CD1c-positive myeloid dendritic cell (primary cell): Measurements from ENCODE around the gene BRME1.

Source experiments
- DNase-seq: peaks from one replicate; pipeline ENCODE4 v3.0.0-alpha.2; 2016; ENCODE audit errors: extremely low spot score

BRME1 gene

GRCh38 chr19:13905634-13906520 is at the start of gene BRME1, which contains the start of gene CC2D1A:
Gene BRME1 (minus strand): TSS chr19:13906117. CDS start chr19:13904892, 1,225 bp downstream.
Gene CC2D1A (plus strand): TSS chr19:13906201. CDS start chr19:13906442, 241 bp downstream.
- peak; percentile 95 for DNase-seq

GRCh38 chr19:13954185-13954584 is 48.3 kb upstream of the BRME1 start:
- no peak for DNase-seq

DNA sequence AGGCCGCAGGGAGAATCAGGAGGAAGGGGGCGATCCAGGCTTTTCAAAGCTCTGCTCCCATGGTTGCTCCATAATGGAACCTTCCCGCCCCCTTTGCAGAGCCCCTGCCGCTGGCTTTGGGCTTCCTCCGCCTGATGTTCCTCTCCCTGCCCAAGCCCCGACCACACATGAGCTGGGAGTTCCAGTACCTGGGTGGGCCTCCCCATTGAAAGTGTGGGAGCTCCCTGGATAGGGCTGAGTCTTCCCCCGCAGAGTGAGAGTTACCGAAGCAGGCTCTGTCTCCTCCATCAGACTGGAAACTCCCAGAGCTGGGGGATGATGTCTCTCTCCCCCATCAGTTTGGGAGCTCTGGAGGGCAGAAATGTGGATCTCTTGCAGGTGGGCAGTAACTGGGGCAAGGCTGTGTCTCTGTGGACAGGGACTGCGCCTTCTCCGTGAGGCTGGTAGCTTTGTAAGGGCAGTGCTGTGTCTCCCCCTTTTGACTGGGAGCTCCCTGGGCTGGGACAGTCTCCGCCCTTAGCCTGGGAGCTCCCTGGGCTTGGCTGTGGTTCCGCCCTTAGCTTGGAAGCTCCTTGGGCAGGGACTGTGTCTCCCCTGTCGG is 47.1 kb upstream of the BRME1 start:
- peak; percentile 27 for DNase-seq

DNA sequence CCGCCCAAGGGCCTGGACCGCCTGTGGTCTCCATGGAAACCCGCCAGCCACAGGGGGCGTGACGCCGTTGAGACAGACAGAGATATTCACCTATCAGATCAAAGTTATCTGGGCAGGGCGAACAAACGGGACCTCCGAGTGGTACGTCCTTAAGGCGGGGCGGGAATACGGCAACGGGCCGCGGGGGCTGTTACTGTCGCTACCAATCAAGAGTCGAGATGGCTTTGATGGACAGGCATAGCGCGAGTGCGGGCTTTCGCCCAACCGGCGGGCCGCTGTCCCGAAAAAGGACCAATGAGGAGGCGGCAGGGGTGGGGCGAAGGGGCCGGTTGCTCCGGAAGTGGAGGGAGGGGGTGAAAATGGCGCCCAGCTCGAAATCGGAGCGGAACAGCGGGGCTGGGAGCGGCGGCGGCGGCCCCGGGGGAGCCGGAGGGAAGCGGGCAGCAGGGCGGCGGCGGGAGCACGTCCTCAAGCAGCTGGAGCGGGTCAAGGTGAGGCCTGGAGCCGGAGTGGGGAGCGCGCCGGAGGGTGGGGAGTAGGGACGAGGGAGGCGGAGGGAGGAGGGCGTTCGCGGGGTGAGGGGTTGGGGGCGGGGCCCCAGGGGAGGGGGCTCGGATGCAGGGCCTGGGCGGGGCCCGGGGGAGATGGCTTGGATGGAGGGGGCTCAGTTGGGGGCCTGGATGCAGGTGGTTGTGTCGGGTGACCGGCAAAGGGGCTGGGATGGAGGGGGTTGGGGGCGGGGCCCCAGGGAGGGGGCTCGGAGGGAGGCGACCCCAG is 46.4 kb upstream of the BRME1 start, which contains the start of gene DCAF15:
TSS of gene DCAF15 (plus strand) at position 356 of the 777 bp plus-strand sequence. CDS start at position 360, 4 bp downstream.
- DNase-seq, result peak; percentile 99

DNA sequence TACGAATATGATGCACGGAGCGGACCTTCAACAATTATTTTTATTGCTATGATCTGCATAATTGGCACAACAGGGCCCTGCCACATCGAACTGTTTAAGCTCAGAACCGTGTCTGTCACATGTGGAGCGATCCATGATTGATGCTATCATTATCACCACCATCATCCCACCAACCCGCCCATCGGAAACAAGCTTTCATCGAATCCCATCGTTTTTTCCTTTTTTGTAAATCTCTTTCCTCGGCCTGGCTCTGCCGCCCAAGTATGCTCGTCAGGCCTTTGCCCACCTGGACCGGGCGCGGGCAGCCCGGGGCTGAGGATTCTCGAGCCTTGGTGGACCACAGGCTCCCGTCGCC is 45.9 kb upstream of the BRME1 start:
- no peak for DNase-seq

- DNase-seq, result no peak
Observed at GRCh38 chr19:13951043-13951442, 45.1 kb upstream of the BRME1 start.

DNA sequence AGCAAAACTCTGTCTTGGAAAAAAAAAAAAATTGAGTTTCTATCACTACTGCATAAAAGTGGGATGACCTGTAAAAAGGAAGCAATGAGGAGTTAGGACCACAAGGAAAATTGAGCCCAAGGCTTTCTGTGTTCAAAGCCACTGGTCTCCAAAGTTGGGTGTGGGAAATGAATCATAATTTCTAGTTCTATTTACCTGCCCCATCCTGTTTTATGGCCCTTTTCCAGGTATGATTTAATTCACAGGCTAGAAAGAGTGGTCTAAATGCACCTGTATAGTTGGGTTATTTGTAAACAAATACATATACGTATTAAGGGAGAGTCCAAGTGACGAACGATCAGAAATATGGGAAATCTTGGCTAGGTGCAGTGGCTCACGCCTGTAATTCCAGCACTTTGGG is 40.5 kb upstream of the BRME1 start:
- no peak for DNase-seq

DNA sequence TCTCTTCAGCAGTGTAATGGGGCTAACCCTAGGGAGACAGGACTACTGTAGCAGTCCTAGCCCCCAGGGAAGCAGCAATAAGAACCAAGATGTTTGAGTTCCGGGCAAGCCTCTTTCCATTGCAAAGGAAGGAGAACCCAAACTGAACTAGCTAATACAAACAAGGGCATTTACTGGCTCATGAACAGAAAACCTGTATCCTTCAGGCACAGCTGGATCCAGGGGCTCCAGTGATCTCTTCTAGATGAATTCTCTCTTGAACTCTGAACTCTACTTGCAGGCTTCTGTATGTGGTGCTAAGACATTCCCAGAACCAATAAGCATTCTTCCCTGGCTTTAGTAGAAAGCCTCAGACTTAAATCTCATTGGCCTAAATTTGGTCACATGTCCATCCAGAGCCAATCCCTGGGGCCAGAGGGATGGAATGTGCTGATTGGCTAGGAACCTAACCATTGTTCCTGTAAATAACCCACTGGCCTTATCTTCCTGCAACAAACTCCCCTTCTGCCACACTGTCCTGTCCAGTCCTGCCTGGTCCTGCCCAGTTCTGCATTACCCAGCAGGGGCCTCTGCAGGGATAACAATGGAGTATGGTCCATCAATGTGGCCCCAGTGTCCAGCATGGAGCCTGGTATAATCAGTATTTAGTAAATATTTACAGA is 36.2 kb upstream of the BRME1 start:
- peak; percentile 4 for DNase-seq

DNA sequence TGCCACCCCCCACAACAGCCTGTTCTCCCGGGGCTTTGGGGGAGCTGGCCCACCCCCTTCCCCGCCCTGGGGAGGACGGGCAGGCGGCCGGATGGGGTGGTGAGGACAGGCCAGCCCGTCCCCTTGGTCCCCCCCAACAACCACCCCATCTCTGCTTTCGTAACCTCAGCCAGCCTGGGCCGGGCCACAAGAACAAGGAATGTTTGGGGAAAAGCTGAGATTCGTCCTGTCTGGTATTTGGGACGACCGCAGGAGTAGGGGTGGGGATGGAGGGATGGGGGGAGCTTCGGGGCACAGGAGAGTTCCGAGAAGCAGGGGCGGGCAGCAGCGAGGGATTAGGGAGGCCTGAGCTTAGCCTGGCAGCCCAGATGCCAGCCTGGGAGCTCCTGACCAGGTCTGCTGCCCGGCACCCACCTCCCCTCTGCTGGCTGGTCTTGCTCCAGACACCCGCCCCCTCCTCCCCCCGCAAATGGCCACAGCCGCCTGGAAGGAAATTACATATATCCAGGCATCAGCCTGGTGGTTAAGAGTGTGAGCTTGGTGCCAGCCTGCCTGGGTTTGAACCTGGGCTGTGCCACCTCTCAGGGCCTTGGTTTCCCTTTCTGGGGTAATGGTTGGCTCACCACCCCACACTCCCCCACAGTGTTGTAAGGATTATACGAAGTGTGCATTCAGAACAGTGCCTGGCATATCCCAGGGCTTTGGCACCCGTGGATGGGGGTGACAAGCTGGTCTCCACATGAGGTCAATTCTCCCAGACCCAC is 32.6 kb upstream of the BRME1 start, which contains the start of gene PODNL1:
TSS of gene PODNL1 (minus strand) at position 117 of the 764 bp plus-strand sequence. CDS start 236 bp downstream, outside the sequence.
- DNase-seq, result no peak

GRCh38 chr19:13937479-13938300 is 31.8 kb upstream of the BRME1 start:
- no peak for DNase-seq

DNA sequence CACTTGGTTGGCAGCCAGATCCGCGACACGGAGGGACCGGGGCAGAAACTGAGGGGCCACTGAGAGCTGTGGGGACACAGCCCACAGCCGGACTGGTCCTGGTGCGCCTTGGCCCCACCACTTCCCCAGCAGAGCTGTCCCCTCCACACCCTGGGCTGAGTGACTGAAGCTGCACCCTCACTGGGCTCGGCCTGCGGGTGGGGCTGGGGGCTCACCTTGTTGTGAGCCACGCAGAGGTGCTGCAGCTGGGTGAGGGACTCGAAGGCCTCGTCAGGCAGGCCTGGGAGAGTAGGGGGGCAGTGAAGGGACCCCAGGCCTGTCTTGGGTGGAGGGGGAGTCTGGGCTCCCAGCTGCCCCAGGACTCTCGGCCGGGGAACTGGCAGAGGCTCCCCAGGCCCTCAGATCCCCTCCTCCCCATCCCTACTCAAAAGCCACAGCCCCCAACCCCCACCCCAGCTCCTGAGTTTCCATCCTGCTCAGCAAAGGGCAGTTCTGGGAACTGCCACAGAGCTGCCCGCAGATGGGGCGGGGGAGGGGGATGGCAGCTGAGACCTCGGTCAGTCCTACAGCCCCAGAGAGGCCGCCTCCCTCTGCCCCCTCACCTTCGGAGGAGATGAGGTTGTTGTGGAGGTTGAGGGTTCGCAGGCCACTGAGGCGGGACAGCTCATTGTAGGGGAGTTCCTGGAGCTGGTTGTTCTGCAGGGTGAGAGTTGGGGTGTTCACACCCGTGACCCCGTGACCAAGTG is 30.0 kb upstream of the BRME1 start:
- DNase-seq, result no peak

GRCh38 chr19:13934785-13935109 is 28.8 kb upstream of the BRME1 start:
- DNase-seq, result no peak

GRCh38 chr19:13932911-13933393 is 27.0 kb upstream of the BRME1 start:
- no peak for DNase-seq

DNA sequence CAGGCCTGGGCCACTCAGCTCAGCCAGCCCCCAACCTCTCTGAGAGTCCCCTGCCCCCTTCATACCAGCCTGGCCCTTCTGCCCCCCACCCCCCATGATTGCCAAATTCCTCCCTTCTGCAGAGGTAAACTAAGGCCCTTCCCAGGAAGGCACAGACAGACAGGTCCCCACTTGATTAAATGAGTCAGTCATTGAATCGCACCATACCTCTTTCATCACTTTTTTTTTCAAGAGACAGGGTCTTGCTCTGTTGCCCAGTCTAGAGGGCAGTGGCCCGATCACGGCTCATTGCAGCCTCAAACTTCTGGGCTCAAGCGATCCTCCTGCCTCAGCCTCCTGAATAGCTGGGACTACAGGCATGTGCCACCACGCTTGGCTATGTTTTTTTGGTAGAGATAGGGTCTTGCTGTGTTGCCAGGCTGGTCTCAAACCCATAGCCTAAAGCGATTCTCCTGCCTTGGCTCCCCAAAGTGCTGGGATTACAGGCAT is 26.3 kb upstream of the BRME1 start:
- DNase-seq, result no peak

GRCh38 chr19:13931391-13932148 is 25.7 kb upstream of the BRME1 start:
- no peak for DNase-seq

- no peak for DNase-seq
Observed at GRCh38 chr19:13930402-13930801, 24.5 kb upstream of the BRME1 start.

DNA sequence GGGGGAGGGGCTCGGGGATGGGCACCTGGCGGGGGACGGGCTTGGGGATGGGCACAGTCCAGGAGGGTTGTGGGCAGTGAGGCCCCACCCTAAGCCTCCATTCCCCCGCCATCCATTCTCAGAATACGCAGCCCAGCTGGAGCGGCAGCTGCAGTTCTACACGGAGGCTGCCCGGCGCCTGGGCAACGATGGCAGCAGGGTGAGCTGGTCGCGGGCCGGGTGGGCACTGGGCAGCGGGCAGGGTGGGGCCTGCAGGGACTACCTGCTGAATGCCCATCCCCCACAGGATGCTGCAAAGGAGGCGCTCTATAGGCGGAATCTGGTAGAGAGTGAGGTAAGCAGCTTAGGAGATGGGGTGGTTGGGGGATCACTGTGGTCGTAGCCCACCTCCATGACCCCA is 24.0 kb upstream of the BRME1 start:
- no peak for DNase-seq

DNA sequence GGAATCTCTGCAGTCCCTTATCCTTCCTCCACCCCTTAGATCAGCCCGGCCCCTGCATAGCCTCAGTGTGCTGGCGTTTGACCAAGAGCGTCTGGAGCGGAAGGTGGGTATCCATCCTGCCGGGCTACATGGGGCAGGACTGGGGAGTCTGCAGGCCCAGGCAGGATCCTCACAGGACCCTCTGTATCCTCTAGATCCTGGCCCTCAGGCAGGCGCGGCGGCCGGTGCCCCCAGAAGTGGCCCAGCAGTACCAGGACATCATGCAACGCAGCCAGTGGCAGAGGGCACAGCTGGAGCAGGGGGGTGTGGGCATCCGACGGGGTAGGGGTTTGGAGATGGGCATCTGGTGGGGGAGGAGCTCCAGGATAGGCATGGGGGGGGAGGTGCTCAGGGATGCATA is 23.4 kb upstream of the BRME1 start:
- DNase-seq, result no peak
